Activated naive CD4-positive, alpha-beta T cell treated with anti-CD3 and anti-CD28 coated beads, Interleukin-2, amount 10 ng/mL, durations not matched to agents 7 days and 5 days (primary cell): ENCODE measurements around the gene CHSY3.

Experiments
- CTCF ChIA-PET: fragments of 350-600 bp; sonication (Branson Sonifier 250); formaldehyde crosslinking; loops from one replicate; lab custom pipeline; 2021; ENCODE audit warnings: antibody characterized with exemption; lab: Charles Lee
- DNase-seq: peaks from one replicate; pipeline ENCODE4 v3.0.0-alpha.2; 2020
- H3K27ac Mint-ChIP-seq: one replicate; pipeline ENCODE4 v1.8.0; 2021; ENCODE audit warnings: mild to moderate bottlenecking, moderate library complexity, mixed read lengths
- H3K27me3 Mint-ChIP-seq: one replicate; pipeline ENCODE4 v1.8.0; 2021; ENCODE audit warnings: mild to moderate bottlenecking, mixed read lengths
- H3K36me3 Mint-ChIP-seq: one replicate; pipeline ENCODE4 v1.8.0; 2021; ENCODE audit warnings: mixed read lengths
- H3K4me1 Mint-ChIP-seq: one replicate; pipeline ENCODE4 v1.8.0; 2021; ENCODE audit warnings: mixed read lengths
- H3K4me3 Mint-ChIP-seq: one replicate; pipeline ENCODE4 v1.8.0; 2021; ENCODE audit warnings: mild to moderate bottlenecking, moderate library complexity, mixed read lengths
- H3K9me3 Mint-ChIP-seq: one replicate; pipeline ENCODE4 v1.8.0; 2021; ENCODE audit warnings: mixed read lengths

The CHSY3 gene

DNA sequence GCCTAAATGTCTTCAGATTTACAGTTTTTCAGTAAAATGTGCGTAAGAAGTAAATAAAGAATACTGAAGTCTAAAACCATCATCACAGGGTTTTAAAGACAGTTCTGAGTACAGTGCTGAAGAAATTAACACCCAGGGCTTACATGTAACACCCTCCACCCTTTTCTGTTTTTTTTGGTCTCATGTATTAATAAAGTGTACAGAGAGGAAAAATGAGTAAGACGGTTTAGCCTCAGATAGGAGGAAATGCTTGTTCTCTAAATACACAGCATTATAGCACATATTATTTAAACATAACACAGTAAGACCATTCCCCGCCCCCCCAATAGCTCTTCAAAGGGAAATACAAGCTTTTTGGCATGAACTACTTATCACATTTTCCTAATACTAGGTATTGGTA lies 119.3 kb downstream of the CHSY3 start:
- Mint-ChIP-seq H3K27me3 (no peaks in the 10 kb centered on the region), H3K9me3 (no peaks in the 10 kb centered on the region), H3K4me3 (no peak overlapping the region), H3K27ac (no peak overlapping the region), H3K4me1 (no peaks in the 10 kb centered on the region), H3K36me3 (no peaks in the 10 kb centered on the region)
- CTCF ChIA-PET, result no interaction called here
- no peak for DNase-seq

DNA sequence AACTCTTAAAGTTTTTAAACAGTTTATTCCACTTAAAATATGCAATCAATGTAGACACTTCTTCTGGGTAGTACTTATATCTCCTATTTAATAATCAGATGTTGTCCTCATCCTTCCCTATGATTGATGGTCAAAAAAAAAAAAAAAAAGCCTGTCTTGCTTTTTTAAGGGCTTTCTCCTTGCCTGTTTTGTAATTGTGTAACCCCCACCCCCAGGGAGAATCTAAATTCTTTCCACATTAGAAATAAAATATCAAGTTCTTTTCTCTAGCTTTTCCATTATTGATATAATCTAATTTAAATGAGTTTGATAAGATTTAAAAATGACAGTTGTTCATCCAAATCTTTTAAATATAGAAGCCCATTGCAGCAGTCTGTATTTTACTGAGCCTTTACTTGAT lies 119.7 kb downstream of the CHSY3 start:
- Mint-ChIP-seq H3K4me1 (no peaks in the 10 kb centered on the region), H3K27me3 (no peaks in the 10 kb centered on the region), H3K9me3 (no peaks in the 10 kb centered on the region), H3K27ac (no peak overlapping the region), H3K36me3 (no peaks in the 10 kb centered on the region), H3K4me3 (no peak overlapping the region)
- no peak for DNase-seq
- CTCF ChIA-PET, result no interaction called here

DNA sequence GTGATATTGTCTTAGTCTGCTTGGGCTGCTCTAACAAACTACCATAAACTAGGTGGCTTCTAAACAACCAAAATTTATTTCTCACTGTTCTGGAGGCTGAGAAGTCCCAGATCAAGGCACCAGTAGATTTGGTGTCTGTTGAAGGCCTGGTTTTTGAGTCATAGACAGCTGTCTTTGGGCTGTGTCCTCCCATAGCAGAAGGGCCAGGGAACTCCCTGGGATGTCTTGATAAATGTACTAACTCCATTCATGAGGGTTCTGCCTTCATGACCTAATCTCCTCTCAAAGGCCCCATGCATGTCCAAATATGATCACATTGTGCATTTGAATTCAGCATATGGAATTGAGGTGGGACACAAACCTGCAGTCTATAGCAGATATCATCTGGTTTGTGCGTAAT lies 121.2 kb downstream of the CHSY3 start:
- Mint-ChIP-seq H3K36me3 (no peaks in the 10 kb centered on the region), H3K27me3 (no peaks in the 10 kb centered on the region), H3K4me1 (no peaks in the 10 kb centered on the region), H3K4me3 (no peak overlapping the region), H3K27ac (no peak overlapping the region), H3K9me3 (no peaks in the 10 kb centered on the region)
- no peak for DNase-seq
- CTCF ChIA-PET, result no interaction called here

DNA sequence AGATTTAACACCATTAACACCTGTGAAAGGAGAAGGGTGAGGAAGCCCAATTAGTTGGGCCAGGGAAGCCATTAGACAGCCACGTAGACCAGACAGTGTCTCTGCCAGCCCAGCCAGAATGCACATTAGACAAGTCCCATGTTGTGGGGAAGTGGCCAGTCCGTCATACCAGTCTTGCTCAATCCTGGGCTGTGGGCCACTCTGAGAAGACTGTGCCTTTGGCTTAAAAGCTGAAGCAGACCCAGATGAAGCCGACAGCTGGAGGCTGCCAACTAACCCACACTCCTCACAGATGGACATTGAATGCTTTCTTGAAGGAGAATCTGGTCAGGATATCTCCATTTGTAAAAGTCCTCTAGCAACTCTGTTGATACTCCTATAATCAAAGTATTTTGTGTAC lies 128.5 kb downstream of the CHSY3 start:
- CTCF ChIA-PET, result no interaction called here
- Mint-ChIP-seq H3K27me3 (no peaks in the 10 kb centered on the region), H3K9me3 (no peaks in the 10 kb centered on the region), H3K4me3 (no peak overlapping the region), H3K36me3 (no peaks in the 10 kb centered on the region), H3K27ac (no peak overlapping the region), H3K4me1 (no peaks in the 10 kb centered on the region)
- no peak for DNase-seq

DNA sequence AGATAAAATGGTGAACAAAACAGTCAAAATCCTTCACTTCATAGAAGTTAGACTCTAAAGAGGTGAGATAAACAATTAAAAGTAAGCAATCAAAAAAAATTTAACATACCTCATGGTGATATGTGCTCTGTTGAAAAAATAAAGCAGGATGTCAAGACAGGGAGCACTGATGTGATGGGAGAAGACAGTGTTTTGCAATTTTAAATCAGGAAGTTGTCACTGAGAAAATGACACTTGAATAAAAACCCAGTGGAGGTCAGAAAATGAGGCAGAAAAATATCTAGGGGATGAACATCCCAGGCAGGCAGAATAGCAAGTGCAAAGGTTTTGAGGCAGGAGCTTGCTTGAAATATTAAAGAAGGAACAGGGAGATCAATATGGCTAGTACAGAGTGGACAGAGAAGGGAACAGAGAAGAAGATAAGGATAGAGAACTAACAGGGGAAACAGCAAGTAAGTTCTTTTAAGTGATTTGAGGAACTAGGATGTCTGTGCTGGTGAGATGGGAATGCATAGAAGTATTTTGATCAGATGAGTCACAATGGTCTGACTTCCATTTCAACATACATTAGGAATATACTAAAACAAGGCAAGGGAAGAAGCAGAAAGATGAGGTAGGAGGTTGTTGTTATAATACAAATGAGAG lies 130.4 kb downstream of the CHSY3 start:
- CTCF ChIA-PET, result no interaction called here
- Mint-ChIP-seq H3K4me1 (no peaks in the 10 kb centered on the region), H3K9me3 (no peaks in the 10 kb centered on the region), H3K27me3 (no peaks in the 10 kb centered on the region), H3K36me3 (no peaks in the 10 kb centered on the region), H3K27ac (no peak overlapping the region), H3K4me3 (no peak overlapping the region)
- DNase-seq, result no peak

DNA sequence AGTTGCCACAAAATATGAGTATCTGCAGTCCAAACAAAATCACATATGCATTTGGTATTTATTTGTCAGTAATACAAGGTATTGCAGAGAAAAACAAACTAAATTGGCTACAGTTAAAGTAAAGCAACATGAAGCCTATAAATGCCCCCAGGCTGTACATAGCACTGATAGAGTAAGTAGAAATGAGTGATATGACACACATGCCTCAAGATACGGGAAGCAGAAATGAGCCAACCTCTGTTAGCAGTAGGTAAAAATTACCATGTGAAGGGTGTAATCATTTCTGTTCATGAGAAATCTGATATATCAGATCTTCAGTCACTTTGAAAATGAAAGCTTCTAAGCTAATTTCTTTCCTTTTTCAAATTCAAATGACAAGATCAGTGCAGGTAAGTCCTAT lies 131.1 kb downstream of the CHSY3 start:
- CTCF ChIA-PET, result no interaction called here
- H3K27me3 Mint-ChIP-seq, result no peaks in the 10 kb centered on the region
- no peaks in the 10 kb centered on the region for H3K4me1 Mint-ChIP-seq
- no peaks in the 10 kb centered on the region for H3K36me3 Mint-ChIP-seq
- H3K9me3 Mint-ChIP-seq, result no peaks in the 10 kb centered on the region
- H3K27ac Mint-ChIP-seq, result no peak overlapping the region
- DNase-seq, result no peak
- no peak overlapping the region for H3K4me3 Mint-ChIP-seq

DNA sequence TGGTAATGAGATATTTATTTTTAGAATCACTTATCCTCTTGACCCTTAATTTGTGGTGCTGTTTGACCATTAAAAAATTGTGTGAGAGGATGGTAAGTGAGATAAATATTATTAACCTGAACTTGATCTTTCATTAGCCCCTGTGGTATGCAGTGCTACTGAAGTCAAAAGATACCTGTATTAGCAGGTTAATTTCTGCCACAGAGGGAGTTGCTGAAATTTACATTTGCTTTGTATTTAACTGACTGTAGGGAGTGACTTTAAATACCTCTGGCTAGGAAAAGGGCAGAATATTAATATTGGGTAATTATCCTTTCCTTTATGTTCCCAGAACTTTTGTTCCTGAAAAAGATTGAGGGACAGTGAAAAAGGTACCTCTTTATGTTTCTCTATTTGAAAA lies 133.6 kb downstream of the CHSY3 start:
- CTCF ChIA-PET, result no interaction called here

DNA sequence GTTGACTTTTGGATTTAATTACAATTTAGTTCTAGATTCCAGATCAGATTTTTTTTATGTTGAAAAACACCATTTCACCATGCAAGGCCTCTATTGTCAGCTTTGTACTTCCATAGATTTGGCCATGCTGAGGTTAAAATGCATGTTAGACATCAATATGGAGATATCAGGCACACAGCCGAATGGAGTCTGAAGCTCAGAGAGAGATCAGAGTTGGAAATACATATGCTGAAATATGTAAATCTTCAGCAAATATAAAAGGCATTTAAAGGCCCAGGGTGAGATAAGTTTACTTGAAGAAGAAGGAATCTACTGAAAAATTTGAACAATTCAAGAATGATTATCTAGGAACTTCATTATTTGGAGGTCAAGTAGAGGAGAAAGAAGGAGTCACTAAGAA lies 139.6 kb downstream of the CHSY3 start:
- Mint-ChIP-seq H3K36me3 (no peaks in the 10 kb centered on the region), H3K9me3 (no peaks in the 10 kb centered on the region), H3K27me3 (no peaks in the 10 kb centered on the region), H3K27ac (no peak overlapping the region), H3K4me1 (no peaks in the 10 kb centered on the region), H3K4me3 (no peak overlapping the region)
- CTCF ChIA-PET, result no interaction called here
- no peak for DNase-seq

More for the DNA sequence above, 133.6 kb downstream of the CHSY3 start:
- no peak for DNase-seq
- H3K27ac Mint-ChIP-seq, result no peak overlapping the region
- no peaks in the 10 kb centered on the region for H3K4me1 Mint-ChIP-seq
- no peaks in the 10 kb centered on the region for H3K9me3 Mint-ChIP-seq
- H3K36me3 Mint-ChIP-seq, result no peaks in the 10 kb centered on the region
- H3K27me3 Mint-ChIP-seq, result no peaks in the 10 kb centered on the region
- no peak overlapping the region for H3K4me3 Mint-ChIP-seq

DNA sequence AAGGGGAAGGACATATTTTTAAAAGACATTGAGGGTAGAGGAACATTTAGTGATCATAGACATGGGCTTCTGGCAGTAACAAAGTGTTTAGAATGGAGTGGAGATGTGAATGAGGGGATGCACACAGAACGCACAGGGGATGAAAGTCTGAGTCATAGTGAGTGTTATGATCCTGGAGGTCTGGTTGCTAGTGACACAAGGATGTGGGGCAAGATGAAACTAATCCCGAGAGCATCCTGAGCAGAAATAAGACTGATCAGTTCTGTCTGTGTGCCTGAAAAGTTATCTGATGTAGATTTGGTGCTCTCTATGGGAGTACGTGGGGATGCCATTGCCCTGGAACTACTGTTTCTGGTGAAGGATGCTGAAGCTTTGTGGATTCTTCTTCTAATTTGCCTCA lies 141.1 kb downstream of the CHSY3 start:
- no peaks in the 10 kb centered on the region for H3K36me3 Mint-ChIP-seq
- CTCF ChIA-PET, result no interaction called here
- no peaks in the 10 kb centered on the region for H3K9me3 Mint-ChIP-seq
- H3K27me3 Mint-ChIP-seq, result no peaks in the 10 kb centered on the region
- DNase-seq, result no peak
- no peak overlapping the region for H3K4me3 Mint-ChIP-seq
- no peaks in the 10 kb centered on the region for H3K4me1 Mint-ChIP-seq
- no peak overlapping the region for H3K27ac Mint-ChIP-seq

DNA sequence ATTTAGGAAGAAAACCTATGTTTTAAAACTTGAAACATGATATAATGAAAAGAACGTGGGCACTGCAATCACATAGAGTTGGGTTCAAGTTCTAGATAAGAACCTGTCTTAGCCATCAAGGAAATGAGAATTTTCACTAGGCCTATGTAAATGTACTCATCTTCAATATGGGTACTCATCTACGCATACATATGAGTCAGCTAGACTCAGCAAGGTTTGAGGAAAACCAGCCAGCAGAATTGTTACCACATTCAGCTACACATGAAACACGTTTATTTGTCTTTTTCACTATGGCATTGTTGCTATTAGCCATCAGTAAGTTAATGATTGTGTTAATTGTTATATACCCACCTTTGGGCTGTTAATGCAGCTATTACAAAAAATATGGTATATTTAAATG lies 146.3 kb downstream of the CHSY3 start:
- Mint-ChIP-seq H3K27me3 (no peaks in the 10 kb centered on the region), H3K27ac (no peak overlapping the region), H3K9me3 (no peaks in the 10 kb centered on the region), H3K4me1 (no peaks in the 10 kb centered on the region), H3K4me3 (no peak overlapping the region), H3K36me3 (no peaks in the 10 kb centered on the region)
- CTCF ChIA-PET, result no interaction called here
- no peak for DNase-seq

DNA sequence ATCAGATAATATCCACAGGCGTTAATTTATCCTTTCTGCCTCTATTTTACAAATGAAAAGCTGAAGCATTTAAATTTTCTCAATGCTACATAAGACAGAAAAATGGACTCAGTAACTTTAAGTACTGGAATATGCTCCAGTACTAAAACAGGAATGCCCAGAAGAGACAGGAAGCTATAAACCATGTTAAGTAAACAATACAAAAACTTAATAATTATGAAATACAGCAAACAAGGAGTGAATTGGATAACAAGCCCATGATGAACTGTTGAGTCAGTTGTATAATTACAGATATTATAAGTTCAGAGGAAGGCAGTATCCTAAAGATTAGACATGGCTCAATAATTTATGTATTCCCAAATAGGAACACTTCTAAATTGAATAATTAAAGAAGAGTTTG lies 148.5 kb downstream of the CHSY3 start:
- no peaks in the 10 kb centered on the region for H3K9me3 Mint-ChIP-seq
- H3K27ac Mint-ChIP-seq, result no peak overlapping the region
- CTCF ChIA-PET, result no interaction called here
- no peak overlapping the region for H3K4me3 Mint-ChIP-seq
- no peaks in the 10 kb centered on the region for H3K36me3 Mint-ChIP-seq
- no peaks in the 10 kb centered on the region for H3K4me1 Mint-ChIP-seq
- no peaks in the 10 kb centered on the region for H3K27me3 Mint-ChIP-seq
- DNase-seq, result no peak

DNA sequence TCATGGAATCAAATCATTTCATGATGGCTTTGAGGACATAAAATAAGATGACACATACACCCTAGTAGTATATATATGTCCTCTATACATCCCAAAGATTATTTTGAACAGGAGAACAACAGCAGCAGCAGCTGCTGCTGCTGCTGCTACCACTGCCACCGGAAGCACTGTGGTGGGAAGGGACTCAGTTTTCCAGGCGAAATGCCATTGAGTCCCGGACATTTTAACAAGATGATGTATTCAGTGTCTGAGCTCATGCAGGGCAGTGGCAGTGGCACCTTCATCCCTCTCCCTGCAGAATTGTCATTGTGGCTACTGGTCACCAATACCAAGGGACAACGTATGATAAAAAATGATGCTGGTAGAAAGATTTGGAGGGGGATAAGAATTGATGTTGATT lies 151.3 kb downstream of the CHSY3 start:
- DNase-seq, result no peak
- Mint-ChIP-seq H3K27me3 (no peaks in the 10 kb centered on the region), H3K9me3 (no peaks in the 10 kb centered on the region), H3K4me3 (no peak overlapping the region), H3K4me1 (no peaks in the 10 kb centered on the region), H3K36me3 (no peaks in the 10 kb centered on the region), H3K27ac (no peak overlapping the region)
- CTCF ChIA-PET, result no interaction called here

DNA sequence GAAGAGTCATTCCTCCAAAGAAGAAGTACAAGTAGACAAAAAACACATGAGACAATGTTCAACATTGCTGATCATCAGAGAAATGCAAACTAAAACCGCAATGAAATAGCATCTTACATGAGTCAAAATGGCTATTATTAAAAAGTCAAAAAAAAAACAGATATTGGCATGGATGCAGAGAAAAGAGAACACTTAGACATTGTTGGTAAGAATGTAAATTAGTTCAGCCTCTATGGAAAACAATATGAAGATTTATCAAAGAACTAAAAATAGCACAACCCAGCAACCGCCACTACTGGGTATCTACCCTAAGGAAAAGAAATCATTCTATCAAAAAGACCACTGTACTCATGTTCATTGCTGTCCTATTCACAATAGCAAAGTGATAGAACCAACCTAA lies 157.5 kb downstream of the CHSY3 start:
- CTCF ChIA-PET, result no interaction called here
- H3K27me3 Mint-ChIP-seq, result no peaks in the 10 kb centered on the region

DNA sequence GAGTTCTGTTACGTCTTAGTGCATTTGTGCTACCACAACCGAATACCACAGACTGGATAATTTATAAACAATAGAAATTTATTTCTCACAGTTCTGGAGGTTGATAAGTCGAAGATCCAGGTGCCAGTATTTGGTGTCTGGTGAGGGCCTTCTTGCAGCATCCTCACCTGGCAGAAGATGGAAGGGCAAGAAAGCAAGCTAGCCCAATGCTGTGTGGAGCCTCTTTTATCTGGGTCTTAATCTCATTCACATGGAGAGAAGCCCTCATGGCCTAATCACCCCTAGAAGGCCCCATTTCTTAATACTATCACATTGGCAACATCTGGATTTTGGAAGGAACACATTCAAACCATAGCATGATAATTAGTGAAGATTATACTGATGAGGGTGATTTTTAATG lies 159.3 kb downstream of the CHSY3 start:
- CTCF ChIA-PET, result no interaction called here
- Mint-ChIP-seq H3K27me3 (no peaks in the 10 kb centered on the region), H3K36me3 (no peaks in the 10 kb centered on the region), H3K9me3 (no peaks in the 10 kb centered on the region), H3K4me3 (no peak overlapping the region), H3K4me1 (no peaks in the 10 kb centered on the region), H3K27ac (no peak overlapping the region)
- no peak for DNase-seq

More for the DNA sequence above, 157.5 kb downstream of the CHSY3 start:
- Mint-ChIP-seq H3K4me3 (no peak overlapping the region), H3K27ac (no peak overlapping the region), H3K4me1 (no peaks in the 10 kb centered on the region), H3K36me3 (no peaks in the 10 kb centered on the region), H3K9me3 (no peaks in the 10 kb centered on the region)
- no peak for DNase-seq

DNA sequence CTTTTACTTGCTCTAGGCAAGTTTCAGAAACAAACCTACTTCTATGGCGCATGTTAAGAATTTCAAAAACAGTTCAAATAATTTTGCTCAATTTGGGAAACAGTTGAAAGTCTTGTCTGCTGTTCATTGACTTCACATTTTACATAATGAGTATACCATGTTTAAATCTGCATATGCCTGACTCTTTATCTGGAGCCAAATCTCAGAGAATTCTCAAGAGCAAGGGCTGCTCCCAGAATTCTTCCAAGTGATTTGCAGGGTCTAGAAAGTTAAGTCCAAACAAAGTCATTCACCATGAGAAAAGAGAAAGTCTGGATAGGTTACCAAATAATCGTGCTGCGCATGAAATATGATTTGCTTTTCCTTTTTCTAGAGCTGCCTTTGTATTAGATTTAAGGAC lies 160.2 kb downstream of the CHSY3 start:
- H3K9me3 Mint-ChIP-seq, result no peaks in the 10 kb centered on the region
- H3K27ac Mint-ChIP-seq, result no peak overlapping the region
- DNase-seq, result no peak
- no peak overlapping the region for H3K4me3 Mint-ChIP-seq
- no peaks in the 10 kb centered on the region for H3K27me3 Mint-ChIP-seq
- H3K4me1 Mint-ChIP-seq, result no peaks in the 10 kb centered on the region
- CTCF ChIA-PET, result no interaction called here
- no peaks in the 10 kb centered on the region for H3K36me3 Mint-ChIP-seq

DNA sequence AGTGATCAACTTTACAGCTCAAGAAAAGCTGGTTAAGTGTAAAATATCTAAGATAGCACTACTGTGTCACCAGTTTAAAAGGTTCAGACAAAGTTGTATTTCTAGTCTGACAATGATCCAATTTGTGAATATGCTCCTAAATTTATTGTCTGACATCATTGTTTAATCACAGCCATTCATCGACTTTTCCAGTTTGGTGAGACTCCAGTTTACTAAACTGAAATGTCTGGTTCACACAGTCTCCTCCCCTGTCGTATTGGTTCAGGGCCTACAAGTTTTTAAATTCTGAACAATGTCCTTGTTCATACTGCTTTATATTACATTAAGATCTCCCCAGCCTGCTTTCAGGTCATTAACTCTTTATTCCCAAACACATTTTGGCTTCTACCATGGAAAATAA lies 161.4 kb downstream of the CHSY3 start:
- no peak for DNase-seq
- H3K9me3 Mint-ChIP-seq, result no peaks in the 10 kb centered on the region
- no peak overlapping the region for H3K4me3 Mint-ChIP-seq
- no peaks in the 10 kb centered on the region for H3K4me1 Mint-ChIP-seq
- no peaks in the 10 kb centered on the region for H3K27me3 Mint-ChIP-seq
- CTCF ChIA-PET, result no interaction called here
- no peak overlapping the region for H3K27ac Mint-ChIP-seq
- H3K36me3 Mint-ChIP-seq, result no peaks in the 10 kb centered on the region
